Measurements from ENCODE around the gene SWT1. TPM values are rescaled to one million over a fixed set of nuclear protein-coding genes. Genes with fewer than 3 reads are reported as not detected.
A peak's percentile ranks its signal among the peaks of the same experiment; 100 is the strongest.

The SWT1 gene
- total and polyA plus RNA-seq, 4 donors = 1.1 to 19.4 (median 3.3) TPM

- no peak overlapping the region for H3K4me3 ChIP-seq
- H3K9me3 ChIP-seq (ENCODE audit: control insufficient read depth in 4 of 4, insufficient read depth in 3 of 4, low read length in 3 of 4) = no peaks in the 10 kb centered on the region
- H3K27ac ChIP-seq (ENCODE audit: low read depth in 1 of 2, low read length in 1 of 2) = no peak overlapping the region
- DNase-seq (peak in 1 of 3 donors; percentile 9), ATAC-seq (ENCODE audit: insufficient read depth, low FRiP score) (no peak)
- peaks cover 2 to 20% (median 13%) of the 10 kb centered on the region in 4 donors for H3K36me3 ChIP-seq (ENCODE audit: control insufficient read depth in 4 of 4, insufficient read depth in 4 of 4, low read length in 4 of 4)
- H3K9ac ChIP-seq (ENCODE audit: insufficient read depth in 1 of 2, low read length in 2 of 2) = peak overlapping the region in 1 of 2 donors; percentile 37
- peaks cover 0 to 13% (median 5%) of the 10 kb centered on the region in 5 donors for H3K4me1 ChIP-seq (ENCODE audit: control insufficient read depth in 5 of 5, insufficient read depth in 5 of 5, low read length in 5 of 5)
- H3K27me3 ChIP-seq (ENCODE audit: control insufficient read depth in 3 of 3, insufficient read depth in 3 of 3, low read length in 2 of 3) = no peaks in the 10 kb centered on the region
- no peak for TF ChIP-seq CTCF (IDR thresholded peaks at IDR 0.05; ENCODE audit: control extremely low read depth, extremely low read depth)
- WGBS, 2 donors = 63 to 72% methylated on average over 3 of the region's 3 CpGs
These were observed 4.7 kb upstream of the SWT1 start for GRCh38 chr1:185152187-185152767.

GRCh38 chr1:185154912-185155513 is 2.0 kb upstream of the SWT1 start:
- peak overlapping the region in 1 of 2 donors; percentile 54 for H3K9ac ChIP-seq (ENCODE audit: insufficient read depth in 1 of 2, low read length in 2 of 2)
- 32 to 34% methylated on average over 2 of the region's 2 CpGs for WGBS, 2 donors
- H3K27ac ChIP-seq (ENCODE audit: low read depth in 1 of 2, low read length in 1 of 2) = peak overlapping the region in 1 of 2 donors; percentile 22

GRCh38 chr1:185155600-185156287 is 1.2 kb upstream of the SWT1 start:
- no peaks in the 10 kb centered on the region for H3K9me3 ChIP-seq (ENCODE audit: control insufficient read depth in 4 of 4, insufficient read depth in 3 of 4, low read length in 3 of 4)
- peaks cover 3 to 24% (median 11%) of the 10 kb centered on the region in 5 donors for H3K4me1 ChIP-seq (ENCODE audit: control insufficient read depth in 5 of 5, insufficient read depth in 5 of 5, low read length in 5 of 5)
- 9 to 10% methylated on average over 11 of the region's 11 CpGs for WGBS, 2 donors
- no peaks in the 10 kb centered on the region for H3K27me3 ChIP-seq (ENCODE audit: control insufficient read depth in 3 of 3, insufficient read depth in 3 of 3, low read length in 2 of 3)
- no peak for TF ChIP-seq CTCF (IDR thresholded peaks at IDR 0.05; ENCODE audit: control extremely low read depth, extremely low read depth)
- H3K27ac ChIP-seq (ENCODE audit: low read depth in 1 of 2, low read length in 1 of 2) = peak overlapping the region; percentile 95 to 99
- H3K36me3 ChIP-seq (ENCODE audit: control insufficient read depth in 4 of 4, insufficient read depth in 4 of 4, low read length in 4 of 4) = peaks cover 0 to 5% (median under 1%) of the 10 kb centered on the region in 4 donors
- H3K9ac ChIP-seq (ENCODE audit: insufficient read depth in 1 of 2, low read length in 2 of 2) = peak overlapping the region; percentile 90 to 98
- ATAC-seq (ENCODE audit: insufficient read depth, low FRiP score) = no peak
- DNase-seq = peak in 2 of 3 donors; percentile 66 to 67
- H3K4me3 ChIP-seq = peak overlapping the region; percentile 77

More at GRCh38 chr1:185154912-185155513, 2.0 kb upstream of the SWT1 start:
- no peaks in the 10 kb centered on the region for H3K9me3 ChIP-seq (ENCODE audit: control insufficient read depth in 4 of 4, insufficient read depth in 3 of 4, low read length in 3 of 4)
- H3K36me3 ChIP-seq (ENCODE audit: control insufficient read depth in 4 of 4, insufficient read depth in 4 of 4, low read length in 4 of 4) = peaks cover 0 to 11% (median 4%) of the 10 kb centered on the region in 4 donors
- TF ChIP-seq CTCF (IDR thresholded peaks at IDR 0.05; ENCODE audit: control extremely low read depth, extremely low read depth) = no peak
- no peak overlapping the region for H3K4me3 ChIP-seq
- ATAC-seq (ENCODE audit: insufficient read depth, low FRiP score) (no peak), DNase-seq (peak in 1 of 3 donors; percentile 43)
- H3K4me1 ChIP-seq (ENCODE audit: control insufficient read depth in 5 of 5, insufficient read depth in 5 of 5, low read length in 5 of 5) = peaks cover 3 to 24% (median 12%) of the 10 kb centered on the region in 5 donors
- H3K27me3 ChIP-seq (ENCODE audit: control insufficient read depth in 3 of 3, insufficient read depth in 3 of 3, low read length in 2 of 3) = no peaks in the 10 kb centered on the region
